Umbilical cord (tissue), 2 donors: Measurements from ENCODE around the gene PLA2G12A. TPM values are rescaled to one million over a fixed set of nuclear protein-coding genes. Genes with fewer than 3 reads are reported as not detected.
"Not testable (repeated sequence)": the region's sequence is repeated elsewhere in the genome, so short reads cannot be mapped to it uniquely, and the experiment has no call there.

Source experiments
- DNase-seq: peaks from one replicate; pipeline ENCODE4 v3.0.0-alpha.2; 2015; ENCODE audit warnings: low spot score
- total RNA-seq: library from RNA; depleted of rRNA; stranded (reverse); fragments of >200 nt; gene quantifications from one replicate; pipeline ENCODE4 v1.2.3, GENCODE V29; 2014; ENCODE audit warnings: low replicate concordance; ENCODE audit not compliant: insufficient read depth

PLA2G12A gene
- total RNA-seq, 1 donor from 2014 or later = 19.5 TPM

- not testable (repeated sequence) for DNase-seq
Measured at GRCh38 chr4:109678925-109679324, 50.9 kb downstream of the PLA2G12A start.

DNA sequence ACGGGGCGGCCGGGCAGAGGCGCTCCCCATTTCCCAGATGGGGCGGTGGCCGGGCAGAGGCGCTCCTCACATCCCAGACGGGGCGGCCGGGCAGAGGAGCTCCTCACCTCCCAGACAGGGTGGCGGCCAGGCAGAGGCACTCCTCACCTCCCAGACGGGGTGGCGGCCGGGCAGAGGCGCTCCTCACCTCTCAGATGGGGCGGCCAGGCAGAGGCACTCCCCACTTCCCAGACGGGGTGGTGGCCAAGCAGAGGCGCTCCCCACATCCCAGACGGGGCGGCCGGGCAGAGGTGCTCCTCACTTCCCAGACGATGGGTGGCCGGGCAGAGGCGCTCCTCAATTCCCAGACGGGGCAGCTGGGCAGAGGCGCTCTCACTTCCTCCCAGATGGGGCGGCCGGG lies 51.4 kb downstream of the PLA2G12A start:
- DNase-seq = not testable (repeated sequence)

GRCh38 chr4:109676886-109677285 lies 53.0 kb downstream of the PLA2G12A start:
- DNase-seq = no peak

DNA sequence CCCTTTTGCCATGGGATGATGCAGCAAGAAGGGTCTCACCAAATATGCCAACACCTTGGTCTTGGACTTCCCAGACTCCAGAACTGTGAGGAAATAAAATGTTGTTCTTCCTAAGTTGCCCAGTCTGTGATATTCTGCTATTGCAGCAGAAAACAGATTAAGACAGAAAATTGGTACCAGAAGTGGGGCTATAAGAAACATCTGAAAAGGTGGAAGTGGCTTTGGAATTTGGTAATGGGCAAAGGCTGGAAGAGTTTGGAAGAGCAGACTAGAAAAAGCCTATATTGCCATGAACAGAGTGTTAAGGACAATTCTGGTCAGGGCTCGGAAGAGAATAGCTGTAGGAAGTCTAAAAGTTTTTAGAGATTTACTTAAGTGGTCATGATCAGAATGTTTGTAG lies 54.0 kb downstream of the PLA2G12A start:
- DNase-seq = no peak

DNA sequence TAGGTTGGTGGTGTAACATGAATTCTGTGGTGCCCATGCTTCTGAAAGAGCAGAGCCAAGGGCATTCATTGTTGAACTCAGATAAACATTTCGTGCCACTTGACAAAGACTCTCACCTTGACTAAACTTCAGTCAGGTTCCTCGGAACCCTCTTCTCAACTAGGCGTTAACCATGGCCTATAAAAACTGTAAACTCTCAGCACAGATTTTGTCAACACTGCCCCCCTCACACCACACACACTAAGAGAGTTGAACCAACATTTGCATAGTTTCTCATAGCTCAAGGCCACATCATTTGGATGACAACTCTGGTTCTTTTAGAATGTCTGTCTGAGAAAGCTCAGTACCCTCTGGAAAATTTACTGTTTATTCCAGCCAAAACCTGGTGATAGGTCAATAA lies 54.7 kb downstream of the PLA2G12A start:
- DNase-seq = no peak

- no peak for DNase-seq
Measured at GRCh38 chr4:109673303-109673702, 56.6 kb downstream of the PLA2G12A start.

- no peak for DNase-seq
Measured at GRCh38 chr4:109672169-109672930, 57.5 kb downstream of the PLA2G12A start.

- no peak for DNase-seq
Measured at GRCh38 chr4:109671350-109671749, 58.5 kb downstream of the PLA2G12A start.

DNA sequence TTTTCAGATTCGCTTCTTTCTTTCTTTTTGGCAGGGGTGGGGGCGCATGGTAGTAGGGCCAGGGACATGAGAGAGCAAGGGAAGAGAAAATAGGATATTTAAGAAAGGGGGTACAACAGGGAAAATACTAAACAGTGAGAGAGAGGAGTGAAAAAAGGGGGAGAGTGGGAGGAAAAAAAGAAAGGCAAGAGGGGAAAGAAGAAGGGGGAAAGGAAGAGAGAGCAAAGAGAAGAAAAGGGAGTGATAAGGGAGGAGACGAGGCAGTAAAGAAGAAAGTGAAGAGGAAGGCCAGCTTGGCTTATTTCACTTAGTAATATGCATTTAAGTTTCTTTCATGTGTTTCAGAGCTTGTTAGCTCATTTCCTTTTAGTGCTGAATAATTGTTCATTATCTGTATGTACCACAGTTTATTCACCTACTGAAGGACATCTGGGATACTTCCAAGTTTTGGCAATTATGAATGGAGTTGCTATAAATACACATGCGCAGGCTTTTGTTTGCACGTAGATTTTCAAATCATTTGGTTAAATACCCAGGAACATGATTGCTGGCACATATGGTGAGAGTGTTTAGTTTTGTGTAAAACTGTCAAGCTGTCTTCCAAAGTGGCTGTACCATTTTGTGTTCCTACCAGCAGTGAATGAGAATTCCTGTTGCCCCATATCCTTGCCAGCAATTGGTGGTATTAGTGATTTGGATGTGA lies 63.9 kb downstream of the PLA2G12A start:
- DNase-seq = no peak

GRCh38 chr4:109662771-109663170 lies 67.1 kb downstream of the PLA2G12A start:
- DNase-seq = no peak

DNA sequence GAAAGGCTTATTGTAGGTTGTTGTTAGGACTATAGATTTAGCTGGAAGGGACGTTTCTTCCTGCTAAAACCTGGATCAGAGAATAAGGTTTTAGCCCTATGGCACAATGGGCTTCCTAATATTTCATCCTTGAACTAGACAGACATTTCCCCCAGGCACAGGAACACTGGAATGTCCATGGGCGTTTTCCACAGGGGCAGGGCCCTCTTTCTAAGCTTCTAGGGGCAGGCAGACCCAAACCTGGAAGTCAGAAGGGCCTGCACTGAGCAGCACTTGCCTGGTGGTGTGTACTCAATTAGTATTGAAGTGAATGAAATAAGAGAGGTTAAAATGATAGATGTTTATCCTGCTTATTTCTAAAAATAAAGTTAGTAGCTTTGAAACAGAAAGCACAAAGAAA lies 67.8 kb downstream of the PLA2G12A start:
- DNase-seq = no peak

Other genes starting within 250 kb of the PLA2G12A start
- 19.0 TPM for gene MCUB, start 169.8 kb downstream of the PLA2G12A start, total RNA-seq
- gene CASP6, start 26.6 kb downstream of the PLA2G12A start, total RNA-seq = 19.3 TPM
- gene CFI, start 71.9 kb upstream of the PLA2G12A start, total RNA-seq = 13.0 TPM
- 7.0 TPM for gene GAR1, start 85.7 kb upstream of the PLA2G12A start, total RNA-seq
- not detected for gene RRH, start 97.9 kb upstream of the PLA2G12A start, total RNA-seq
- 1.9 TPM for gene LRIT3, start 118.0 kb upstream of the PLA2G12A start, total RNA-seq
- gene EGF, start 182.8 kb upstream of the PLA2G12A start, total RNA-seq = 8.4 TPM